NOMO-1 treated with DMSO at 0.1 percent for 48 hours (cell line): ENCODE results near the gene UGT1A3.

Source experiments
- DNase-seq: peaks from one replicate; lab custom pipeline; 2025; ENCODE audit not compliant: unreplicated experiment; lab: John Stamatoyannopoulos, UW

The UGT1A3 gene

GRCh38 chr2:233814056-233814835 lies 85.4 kb downstream of the UGT1A3 start:
- DNase-seq = no peak

GRCh38 chr2:233815861-233816260 lies 87.0 kb downstream of the UGT1A3 start:
- no peak for DNase-seq

GRCh38 chr2:233816334-233816733 lies 87.5 kb downstream of the UGT1A3 start:
- no peak for DNase-seq

- no peak for DNase-seq
These were observed 87.9 kb downstream of the UGT1A3 start for GRCh38 chr2:233816771-233817170.

GRCh38 chr2:233817361-233817911 lies 88.6 kb downstream of the UGT1A3 start:
- DNase-seq = no peak

GRCh38 chr2:233817995-233818638 lies 89.3 kb downstream of the UGT1A3 start:
- no peak for DNase-seq

- no peak for DNase-seq
These were observed 90.1 kb downstream of the UGT1A3 start for GRCh38 chr2:233818639-233819621.

- no peak for DNase-seq
These were observed 91.3 kb downstream of the UGT1A3 start for GRCh38 chr2:233819884-233820773.

- DNase-seq = no peak
These were observed 91.9 kb downstream of the UGT1A3 start for GRCh38 chr2:233820774-233821105.

GRCh38 chr2:233821196-233821595 lies 92.4 kb downstream of the UGT1A3 start:
- no peak for DNase-seq

GRCh38 chr2:233821709-233822100 lies 92.9 kb downstream of the UGT1A3 start:
- no peak for DNase-seq

GRCh38 chr2:233822101-233822771 lies 93.4 kb downstream of the UGT1A3 start:
- no peak for DNase-seq
